NOMO-1 treated with dmso at 0.1 percent for 144 hours (cell line): ENCODE results near the gene ALLC.

Source experiments
- DNase-seq: peaks from one replicate; lab custom pipeline; 2025; ENCODE audit not compliant: unreplicated experiment; lab: John Stamatoyannopoulos, UW

Gene ALLC

GRCh38 chr2:3639015-3639630 lies 18.9 kb upstream of the ALLC start:
- DNase-seq, result no peak

GRCh38 chr2:3639653-3640052 lies 18.3 kb upstream of the ALLC start:
- DNase-seq, result no peak

- DNase-seq, result no peak
These were observed 16.8 kb upstream of the ALLC start for GRCh38 chr2:3641181-3641580.

- DNase-seq, result no peak
These were observed 16.1 kb upstream of the ALLC start for GRCh38 chr2:3641841-3642421.

GRCh38 chr2:3642521-3643215 lies 15.3 kb upstream of the ALLC start:
- no peak for DNase-seq

GRCh38 chr2:3643371-3644245 lies 14.4 kb upstream of the ALLC start:
- DNase-seq, result no peak

GRCh38 chr2:3644246-3644525 lies 13.8 kb upstream of the ALLC start:
- no peak for DNase-seq

- no peak for DNase-seq
These were observed 13.0 kb upstream of the ALLC start for GRCh38 chr2:3644891-3645605.

GRCh38 chr2:3645745-3646389 lies 12.1 kb upstream of the ALLC start:
- DNase-seq, result no peak

GRCh38 chr2:3646446-3646845 lies 11.6 kb upstream of the ALLC start:
- no peak for DNase-seq

- DNase-seq, result no peak
These were observed 10.8 kb upstream of the ALLC start for GRCh38 chr2:3647246-3647645.

- no peak for DNase-seq
These were observed 10.0 kb upstream of the ALLC start for GRCh38 chr2:3647831-3648651.

- no peak for DNase-seq
These were observed 9.3 kb upstream of the ALLC start for GRCh38 chr2:3648652-3649177.

GRCh38 chr2:3649581-3649980 lies 8.4 kb upstream of the ALLC start:
- DNase-seq, result no peak

GRCh38 chr2:3650140-3650920 lies 7.7 kb upstream of the ALLC start:
- no peak for DNase-seq

GRCh38 chr2:3651691-3652648 lies 6.0 kb upstream of the ALLC start:
- DNase-seq, result no peak

GRCh38 chr2:3652896-3653625 lies 4.9 kb upstream of the ALLC start:
- DNase-seq, result no peak
